Left forelimb (tissue), 1 donor: Measurements from ENCODE around the gene GAN.

Experiments used
- DNase-seq: peaks from one replicate; pipeline ENCODE4 v3.0.0-alpha.2; 2018; ENCODE audit warnings: low spot score

Gene GAN

DNA sequence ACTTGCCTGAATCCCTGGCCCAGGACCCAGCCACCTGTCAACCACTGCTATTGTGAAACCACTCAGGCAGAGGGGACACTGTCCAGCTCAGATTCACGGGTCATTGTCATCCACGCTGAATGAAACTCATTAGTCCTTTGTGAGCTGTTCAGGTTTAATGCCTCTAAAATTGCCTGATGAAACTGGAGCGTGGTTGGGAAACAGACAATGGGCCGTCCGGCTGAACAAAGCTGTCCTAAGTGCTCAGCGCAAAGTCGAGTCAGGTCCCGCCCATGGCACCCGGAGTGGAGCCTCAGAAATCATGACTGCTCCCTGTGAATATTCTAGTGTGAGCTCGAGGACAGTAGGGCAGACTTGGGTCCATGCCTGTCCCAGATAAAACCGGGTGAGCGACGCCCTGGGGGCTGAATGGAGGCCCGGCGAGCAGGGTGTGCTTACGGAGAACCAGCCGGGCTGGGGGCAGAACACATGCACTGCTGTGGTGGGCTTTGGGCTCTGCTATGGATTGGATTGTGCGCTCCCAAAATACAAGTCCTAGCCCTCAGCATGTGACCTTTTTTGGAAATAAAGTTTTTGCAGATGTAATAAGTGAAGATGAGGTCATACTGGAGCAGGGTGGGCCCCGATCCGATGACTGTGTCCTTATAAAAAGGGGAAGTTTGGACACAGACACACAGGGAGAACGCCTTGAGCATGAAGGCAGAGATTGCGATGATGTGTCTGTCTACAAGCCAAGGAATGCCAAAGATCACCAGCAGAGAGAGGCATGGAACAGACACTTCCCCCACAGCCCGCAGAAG is 117.0 kb downstream of the GAN start:
- no peak for DNase-seq

DNA sequence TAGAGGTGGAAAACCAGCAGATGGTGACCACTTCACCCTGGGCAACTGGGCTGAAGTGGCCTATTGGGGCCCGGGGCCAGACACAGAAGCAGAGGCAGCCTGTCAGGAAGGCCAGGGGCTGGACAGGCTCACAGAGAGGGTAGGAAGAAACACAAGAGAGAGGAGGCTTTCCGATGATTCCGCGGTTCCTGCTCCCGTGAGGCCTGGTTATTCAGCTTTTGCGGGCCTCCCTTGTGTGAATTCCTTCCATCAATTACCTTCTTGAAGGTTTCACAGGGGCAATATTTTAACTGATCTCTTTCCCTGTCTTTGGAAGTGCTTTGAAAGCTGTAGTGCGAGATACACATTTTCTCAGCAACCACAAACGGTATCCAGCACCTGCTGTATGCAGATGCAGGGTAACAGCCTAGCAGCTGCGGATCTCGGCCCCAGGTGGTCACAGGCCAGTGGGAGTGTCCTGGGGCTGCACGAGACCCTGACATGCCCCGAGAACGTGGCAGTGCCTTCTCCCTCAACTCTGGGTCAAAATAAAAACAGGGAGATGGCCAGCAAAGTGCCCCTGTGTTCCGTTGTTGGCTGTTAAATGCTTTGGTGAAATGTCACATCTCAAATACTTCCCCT is 118.3 kb downstream of the GAN start:
- no peak for DNase-seq

DNA sequence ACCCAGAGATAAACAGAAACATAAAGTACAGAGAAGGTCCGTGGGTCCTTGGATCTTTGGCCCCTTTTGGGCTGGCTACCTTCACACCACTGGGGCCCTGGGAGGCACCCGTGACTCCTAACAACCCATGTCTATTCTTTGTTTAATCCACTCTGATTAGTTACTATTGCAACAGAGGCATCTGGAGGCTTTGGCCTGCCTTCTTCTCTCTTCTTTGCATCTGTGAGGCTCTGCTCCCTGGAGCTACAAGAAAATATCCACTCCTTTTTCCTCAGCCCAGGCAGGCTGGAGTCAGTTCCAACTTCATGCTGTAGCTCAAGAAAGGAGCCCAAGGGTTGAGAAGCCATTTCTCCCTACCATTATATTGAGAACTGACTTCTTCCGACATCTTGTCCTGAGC is 120.3 kb downstream of the GAN start:
- DNase-seq, result no peak

DNA sequence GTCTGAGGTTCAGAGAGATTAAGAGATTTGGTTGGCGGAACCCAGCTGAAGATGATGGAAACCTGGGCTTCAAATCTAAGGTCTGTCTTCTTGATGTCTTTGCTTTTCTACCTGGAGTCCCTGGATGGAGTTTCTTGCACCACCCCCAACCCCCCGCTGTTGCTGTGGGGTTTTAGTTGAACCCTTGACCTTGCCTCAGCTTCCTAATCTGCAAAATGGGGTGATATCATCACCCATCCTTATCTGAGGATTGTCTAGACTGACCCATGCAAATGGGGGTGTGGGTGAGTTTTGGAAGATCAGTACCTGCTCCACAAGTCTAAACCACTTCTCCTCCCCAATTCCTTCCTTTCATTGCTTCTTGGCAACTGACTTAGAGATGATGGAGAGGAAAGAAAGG is 120.8 kb downstream of the GAN start:
- no peak for DNase-seq

DNA sequence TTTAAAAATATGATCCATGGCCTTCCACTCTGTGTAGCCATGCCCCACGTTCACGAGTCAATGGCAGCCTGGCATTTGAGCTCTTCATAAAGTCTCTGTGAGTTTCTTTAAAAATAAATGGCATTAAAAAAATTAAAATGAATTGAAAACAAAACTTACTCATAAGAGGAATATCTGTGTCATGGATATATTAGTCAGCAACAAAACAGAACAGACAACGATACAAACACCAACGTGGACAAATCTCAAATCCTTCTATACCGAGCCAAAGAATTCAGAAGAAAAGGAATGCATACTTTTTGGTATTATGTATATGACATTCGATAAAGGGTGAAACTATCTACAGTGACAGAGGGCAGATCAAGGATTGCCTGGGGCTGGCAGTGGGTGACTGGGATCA is 121.6 kb downstream of the GAN start:
- DNase-seq, result no peak

DNA sequence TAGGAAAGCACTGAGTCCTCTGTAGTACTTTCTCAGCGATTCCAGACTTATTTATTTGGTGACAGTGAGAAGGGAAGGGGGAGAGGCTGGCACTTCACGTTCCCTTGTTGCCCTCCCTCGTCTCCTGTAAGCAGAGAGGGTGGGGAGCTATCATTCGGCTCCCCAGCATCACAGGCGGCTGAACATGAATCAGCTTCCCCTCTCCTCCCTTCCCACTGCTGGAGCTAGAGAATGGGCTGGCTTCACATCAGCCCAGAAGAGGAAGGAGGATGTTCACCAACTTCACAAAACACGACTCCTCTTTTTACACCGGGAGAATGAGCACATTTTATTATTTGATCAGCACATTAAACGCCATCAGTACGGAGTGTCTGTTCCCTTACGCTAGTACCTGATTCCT is 123.1 kb downstream of the GAN start:
- no peak for DNase-seq
